SK-N-SH (cell line): ENCODE data around the gene TSPYL1.

Experiments
- CHD2 ChIP-seq: fragments of 150-350 bp; IDR thresholded peaks from 2 replicates; pipeline ENCODE4 v1.6.1; 2018; ENCODE audit warnings: low read length; ENCODE audit not compliant: partially characterized antibody
- CTCF ChIP-seq: fragments of 200-600 bp; sonication (generic); IDR thresholded peaks from 2 replicates; pipeline ENCODE4 v1.6.1; 2017; ENCODE audit warnings: antibody characterized with exemption, mild to moderate bottlenecking, moderate library complexity
- EP300 ChIP-seq, 2 experiments: IDR thresholded peaks; 2 replicates each; pipeline versions ENCODE4 v1.4.0 to v1.6.1; 2012; ENCODE audit warnings: borderline replicate concordance in 1 of 2, low read depth in 1 of 2, low read length in 1 of 2
- EZH2phosphoT487 ChIP-seq: fragments of 200-600 bp; sonication (generic); IDR thresholded peaks from 2 replicates; pipeline ENCODE4 v1.6.1; 2017; ENCODE audit warnings: low read depth, mixed run types, mild to moderate bottlenecking, antibody characterized with exemption, moderate library complexity, borderline replicate concordance
- NFIC ChIP-seq: IDR thresholded peaks from 2 replicates; pipeline ENCODE4 v1.4.0; 2012; ENCODE audit warnings: borderline replicate concordance
- NRF1 ChIP-seq: IDR thresholded peaks from 2 replicates; pipeline ENCODE4 v1.6.1; 2012; ENCODE audit warnings: low read depth, mild to moderate bottlenecking, low read length
- RFX5 ChIP-seq: IDR thresholded peaks from 2 replicates; pipeline ENCODE4 v1.6.1; 2012; ENCODE audit warnings: mild to moderate bottlenecking, improper control_type of control experiment, low read length
- TEAD4 ChIP-seq: IDR thresholded peaks from 2 replicates; pipeline ENCODE4 v1.4.0; 2012; ENCODE audit warnings: mild to moderate bottlenecking, borderline replicate concordance; ENCODE audit not compliant: insufficient read depth

- TF ChIP-seq RFX5 (no peak), CTCF (no peak), EZH2phosphoT487 (no peak), CHD2 (no peak), NFIC (no peak), EP300 (IDR thresholded peaks at IDR 0.05; ENCODE audit: borderline replicate concordance in 1 of 2, low read depth in 1 of 2, low read length in 1 of 2) (no peak), TEAD4 (no peak), NRF1 (no peak)
Measured at GRCh38 chr6:116246089-116246488, 33.6 kb downstream of the TSPYL1 start.
